ENCODE results near the gene CRMP1. TPM values are rescaled to one million over a fixed set of nuclear protein-coding genes. Genes with fewer than 3 reads are reported as not detected.

Gene CRMP1
- total RNA-seq, 4 donors from 2014 or later = 0.63 to 3.0 (median 0.81) TPM; not detected in 1

DNA sequence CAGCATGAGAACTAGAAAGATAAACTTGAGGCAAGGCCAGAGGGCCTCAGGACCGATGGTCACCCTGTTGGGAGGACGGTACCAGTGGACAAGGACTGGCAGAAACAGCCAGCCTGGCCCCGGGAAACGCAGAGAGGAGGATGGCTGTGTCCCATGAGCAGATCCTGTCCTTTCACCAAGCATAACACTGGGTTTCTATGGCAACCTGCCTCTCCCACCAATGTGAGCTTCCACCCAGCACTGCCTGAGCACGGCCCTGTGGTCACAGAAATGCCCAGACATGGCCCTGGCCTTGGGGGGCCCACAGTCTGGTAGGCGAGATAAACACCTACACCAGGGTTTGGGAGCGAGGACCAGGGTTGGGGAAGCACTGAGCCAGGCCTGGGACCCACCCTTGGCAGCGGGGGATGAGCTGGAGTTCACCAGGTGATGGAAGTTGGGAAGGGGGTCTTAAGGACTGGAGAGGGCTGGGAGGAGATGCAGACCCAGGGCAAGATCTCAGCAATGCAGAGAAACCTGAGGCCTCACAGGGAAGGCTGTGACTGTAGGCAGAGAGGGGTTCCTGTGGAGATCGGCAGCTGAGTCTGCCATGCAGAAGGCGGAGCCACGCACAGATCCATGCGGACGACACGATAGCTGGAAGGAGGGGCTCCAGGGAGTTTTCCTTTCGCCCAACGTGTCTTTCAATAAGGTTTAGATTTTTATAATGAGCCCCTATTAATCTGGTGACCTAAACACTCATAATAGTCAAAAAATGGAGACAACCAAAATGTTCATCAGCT lies 32.7 kb upstream of the CRMP1 start:
- Histone ChIP-seq H3K9me3 (no peaks in the 10 kb centered on the region), H3K27ac (no peak overlapping the region), H3K27me3 (no peaks in the 10 kb centered on the region), H3K36me3 (no peaks in the 10 kb centered on the region), H3K4me1 (no peaks in the 10 kb centered on the region), H3K4me3 (replicated peaks in 1 of 3) (no peak overlapping the region)
- intact Hi-C loops (cut with DNase I) = no loop called here
- 80 to 83% methylated on average over 15 to 16 of the region's 16 CpGs for WGBS, 2 donors
- TF ChIP-seq CTCF (IDR thresholded peaks at IDR 0.05) = no peak
- DNase-seq = no peak

DNA sequence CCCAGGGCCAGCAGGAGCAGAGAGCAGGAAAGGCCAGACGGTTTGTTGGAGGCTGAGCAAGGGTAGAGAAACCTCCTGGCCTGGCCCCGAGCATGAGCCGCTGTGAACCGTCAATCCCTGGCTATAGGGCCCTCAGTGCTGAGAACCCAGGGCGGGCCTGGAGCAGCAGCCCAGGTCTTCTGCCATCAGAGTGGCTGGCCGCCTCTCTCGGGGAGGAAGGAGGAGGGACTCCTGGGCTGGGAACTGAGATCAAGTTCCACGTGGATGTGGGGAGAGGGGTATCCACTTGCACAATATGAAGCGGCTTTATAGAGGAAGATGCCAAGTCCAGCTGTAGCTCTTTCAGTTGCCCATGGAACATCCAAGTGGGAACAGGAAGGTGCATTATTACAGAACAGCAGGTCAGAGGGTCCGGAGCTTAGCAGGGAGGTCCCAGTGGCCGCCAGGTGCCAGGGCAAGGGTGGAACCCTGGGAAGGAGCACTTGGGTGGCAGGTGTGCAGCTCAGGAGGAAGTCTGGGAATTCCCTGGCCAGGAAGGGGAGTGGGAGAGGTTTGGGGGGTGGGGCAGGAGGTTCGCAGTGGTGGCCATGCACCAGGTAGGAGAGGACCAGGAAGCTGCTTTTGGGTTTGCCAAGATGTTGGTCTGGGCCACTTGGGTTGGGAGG lies 31.7 kb upstream of the CRMP1 start:
- intact Hi-C loops (cut with DNase I) = no loop called here
- H3K4me3 ChIP-seq (replicated peaks in 1 of 3) = no peak overlapping the region
- no peaks in the 10 kb centered on the region for H3K4me1 ChIP-seq
- no peak for DNase-seq
- TF ChIP-seq CTCF (IDR thresholded peaks at IDR 0.05) = no peak
- no peak for TF ChIP-seq POLR2A (IDR thresholded peaks at IDR 0.05)
- 73 to 78% methylated on average over 8 to 11 of the region's 12 CpGs for WGBS, 2 donors
- H3K9me3 ChIP-seq = no peaks in the 10 kb centered on the region
- H3K27me3 ChIP-seq = no peaks in the 10 kb centered on the region
- H3K27ac ChIP-seq = no peak overlapping the region
- no peaks in the 10 kb centered on the region for H3K36me3 ChIP-seq

GRCh38 chr4:5923376-5923775 lies 30.5 kb upstream of the CRMP1 start:
- WGBS, 2 donors = 69 to 74% methylated on average over 6 of the region's 6 CpGs
- Histone ChIP-seq H3K4me1 (no peaks in the 10 kb centered on the region), H3K36me3 (no peaks in the 10 kb centered on the region), H3K27me3 (no peaks in the 10 kb centered on the region), H3K27ac (no peak overlapping the region), H3K9me3 (no peaks in the 10 kb centered on the region), H3K4me3 (replicated peaks in 1 of 3) (no peak overlapping the region)
- no peak for TF ChIP-seq POLR2A (IDR thresholded peaks at IDR 0.05)
- no peak for TF ChIP-seq CTCF (IDR thresholded peaks at IDR 0.05)
- DNase-seq = no peak
- intact Hi-C loops (cut with DNase I) = no loop called here

DNA sequence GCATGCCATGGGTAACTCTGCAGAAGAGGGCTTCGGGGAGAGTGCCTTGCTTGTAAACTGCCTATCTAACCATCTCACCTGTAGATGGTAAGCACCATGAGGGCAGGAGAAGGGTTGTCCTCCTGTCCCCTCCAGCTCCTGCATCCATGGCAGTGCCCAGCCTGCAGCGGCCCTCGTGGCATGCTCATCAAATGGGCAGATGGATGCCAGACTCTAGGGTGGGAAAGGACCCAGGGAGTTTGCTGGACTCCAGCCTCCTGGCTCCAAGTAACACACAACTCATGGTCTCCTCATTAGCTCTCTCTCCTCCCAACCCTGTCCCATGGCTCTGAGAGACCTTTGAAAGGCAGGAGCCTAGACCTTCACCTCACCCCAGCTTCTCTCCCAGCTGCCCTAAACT lies 29.7 kb upstream of the CRMP1 start:
- intact Hi-C loops (cut with DNase I) = no loop called here
- no peak overlapping the region for H3K4me3 ChIP-seq (replicated peaks in 1 of 3)
- H3K4me1 ChIP-seq = no peaks in the 10 kb centered on the region
- no peak for TF ChIP-seq CTCF (IDR thresholded peaks at IDR 0.05)
- TF ChIP-seq POLR2A (IDR thresholded peaks at IDR 0.05) = no peak
- no peaks in the 10 kb centered on the region for H3K27me3 ChIP-seq
- 76 to 90% methylated on average over 3 of the region's 3 CpGs for WGBS, 2 donors
- H3K36me3 ChIP-seq = no peaks in the 10 kb centered on the region
- H3K9me3 ChIP-seq = no peaks in the 10 kb centered on the region
- no peak for DNase-seq
- no peak overlapping the region for H3K27ac ChIP-seq

- Histone ChIP-seq H3K27ac (no peak overlapping the region), H3K9me3 (no peaks in the 10 kb centered on the region), H3K4me1 (no peaks in the 10 kb centered on the region), H3K4me3 (replicated peaks in 1 of 3) (no peak overlapping the region), H3K27me3 (no peaks in the 10 kb centered on the region), H3K36me3 (no peaks in the 10 kb centered on the region)
- WGBS, 2 donors = 31 to 38% methylated on average over 5 to 6 of the region's 6 CpGs
- intact Hi-C loops (cut with DNase I) = no loop called here
- no peak for DNase-seq
- no peak for TF ChIP-seq CTCF (IDR thresholded peaks at IDR 0.05)
- TF ChIP-seq POLR2A (IDR thresholded peaks at IDR 0.05) = no peak
Observed at GRCh38 chr4:5921981-5922380, 29.1 kb upstream of the CRMP1 start.

Data from thyroid gland (tissue), 4 donors.